Measurements from ENCODE around the gene CUL2. TPM values are rescaled to one million over a fixed set of nuclear protein-coding genes. Genes with fewer than 3 reads are reported as not detected.

The CUL2 gene
- total and polyA plus RNA-seq, 10 of the 15 experiments (the other 5 are each of a cell fraction or from before 2014, with no cell fraction given), result 11.9 to 56.5 (median 33.2) TPM

DNA sequence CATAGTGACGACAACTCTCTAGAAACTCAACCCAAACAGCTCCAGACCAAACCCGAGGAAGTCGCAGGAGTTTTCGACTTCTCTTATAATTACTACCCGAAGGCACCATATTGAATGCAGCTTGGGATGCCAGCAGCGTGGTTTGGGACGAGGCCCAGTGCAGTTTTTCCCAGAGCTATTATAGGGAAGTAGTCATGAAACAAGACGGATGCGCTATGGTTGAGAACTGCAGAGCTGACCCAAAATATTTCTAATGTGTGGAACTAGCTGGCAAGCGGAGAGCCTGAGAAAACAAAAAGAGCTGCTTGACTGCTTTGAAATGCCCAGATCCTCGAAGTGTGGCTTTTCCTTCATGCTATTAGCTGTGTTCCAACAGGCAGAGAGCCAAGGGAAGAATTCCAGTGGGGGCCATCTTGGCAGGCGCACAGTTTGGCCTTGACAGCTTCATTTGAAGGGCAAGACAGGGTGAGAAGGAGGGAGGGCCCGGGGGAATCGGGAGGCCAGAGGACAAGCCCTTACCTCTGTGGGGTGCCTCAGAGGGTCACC, 122.7 kb downstream of the CUL2 start:
- H3K4me3 ChIP-seq, result no peak overlapping the region
- no peaks in the 10 kb centered on the region for H3K79me2 ChIP-seq (ENCODE audit: control insufficient read depth, insufficient read depth, low read length)
- no peaks in the 10 kb centered on the region; a peak in 1 of 4 replicates for H3K27me3 ChIP-seq (replicated peaks in 1 of 2; ENCODE audit: control insufficient read depth in 2 of 2, insufficient read depth in 2 of 2, low read length in 1 of 2)
- H3K4me2 ChIP-seq (ENCODE audit: control insufficient read depth, insufficient read depth), result no peak overlapping the region
- ChIA-PET RAD21 (ENCODE audit: unreplicated experiment) (interaction anchor here (1.4 kb wide), 1 partner anchor 10 kb away, joined by 3 read pairs; no protein-coding TSS in a partner anchor), POLR2A (no interaction called here), CTCF (interaction anchor here (1.2 to 1.3 kb wide), 2 partner anchors 27 to 244 kb away, joined by 3 to 4 read pairs; no protein-coding TSS in a partner anchor), SMC1A (ENCODE audit: uncharacterized antibody, unreplicated experiment) (interaction anchor here (0.7 to 1.0 kb wide), 2 partner anchors 40 to 236 kb away, joined by 3 to 4 read pairs; no protein-coding TSS in a partner anchor)
- FAIRE-seq, result no peak
- no peak overlapping the region for H3K27ac ChIP-seq (ENCODE audit: control insufficient read depth, insufficient read depth)
- DNase-seq (ENCODE audit: low read depth, low spot score), result no peak
- H4K20me1 ChIP-seq (ENCODE audit: control insufficient read depth, insufficient read depth), result no peaks in the 10 kb centered on the region
- no peaks in the 10 kb centered on the region for H3K9me3 ChIP-seq (replicated peaks; ENCODE audit: control insufficient read depth, insufficient read depth, low read length)
- H3K36me3 ChIP-seq (ENCODE audit: control insufficient read depth in 2 of 2, insufficient read depth in 2 of 2, low read length in 1 of 2), result no peaks in the 10 kb centered on the region
- H3K9ac ChIP-seq (ENCODE audit: control insufficient read depth, insufficient read depth, low read length), result no peak overlapping the region
- no peak for ATAC-seq
- WGBS (ENCODE audit: insufficient coverage, insufficient replicate concordance, low lambda C conversion rate, missing lambda C conversion rate), result 64% methylated on average over 14 of the region's 14 CpGs
- TF ChIP-seq, protein P1, sequence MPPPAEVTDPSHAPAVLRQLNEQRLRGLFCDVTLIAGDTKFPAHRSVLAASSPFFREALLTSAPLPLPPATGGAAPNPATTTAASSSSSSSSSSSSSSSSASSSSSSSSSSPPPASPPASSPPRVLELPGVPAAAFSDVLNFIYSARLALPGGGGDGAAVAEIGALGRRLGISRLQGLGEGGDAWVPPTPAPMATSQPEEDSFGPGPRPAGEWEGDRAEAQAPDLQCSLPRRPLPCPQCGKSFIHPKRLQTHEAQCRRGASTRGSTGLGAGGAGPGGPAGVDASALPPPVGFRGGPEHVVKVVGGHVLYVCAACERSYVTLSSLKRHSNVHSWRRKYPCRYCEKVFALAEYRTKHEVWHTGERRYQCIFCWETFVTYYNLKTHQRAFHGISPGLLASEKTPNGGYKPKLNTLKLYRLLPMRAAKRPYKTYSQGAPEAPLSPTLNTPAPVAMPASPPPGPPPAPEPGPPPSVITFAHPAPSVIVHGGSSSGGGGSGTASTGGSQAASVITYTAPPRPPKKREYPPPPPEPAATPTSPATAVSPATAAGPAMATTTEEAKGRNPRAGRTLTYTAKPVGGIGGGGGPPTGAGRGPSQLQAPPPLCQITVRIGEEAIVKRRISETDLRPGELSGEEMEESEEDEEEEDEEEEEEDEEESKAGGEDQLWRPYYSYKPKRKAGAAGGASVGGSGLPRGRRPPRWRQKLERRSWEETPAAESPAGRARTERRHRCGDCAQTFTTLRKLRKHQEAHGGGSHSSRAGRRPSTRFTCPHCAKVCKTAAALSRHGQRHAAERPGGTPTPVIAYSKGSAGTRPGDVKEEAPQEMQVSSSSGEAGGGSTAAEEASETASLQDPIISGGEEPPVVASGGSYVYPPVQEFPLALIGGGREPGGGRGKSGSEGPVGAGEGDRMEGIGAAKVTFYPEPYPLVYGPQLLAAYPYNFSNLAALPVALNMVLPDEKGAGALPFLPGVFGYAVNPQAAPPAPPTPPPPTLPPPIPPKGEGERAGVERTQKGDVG (CRISPR knock-in tag; IDR thresholded peaks at IDR 0.05), result no peak
- TF ChIP-seq PAX5 (IDR thresholded peaks at IDR 0.05; ENCODE audit: borderline replicate concordance, low read depth, low read length), result no peak
- no peak for TF ChIP-seq FOXM1 (IDR thresholded peaks at IDR 0.05; ENCODE audit: low read depth, low read length)
- TF ChIP-seq, protein P2, sequence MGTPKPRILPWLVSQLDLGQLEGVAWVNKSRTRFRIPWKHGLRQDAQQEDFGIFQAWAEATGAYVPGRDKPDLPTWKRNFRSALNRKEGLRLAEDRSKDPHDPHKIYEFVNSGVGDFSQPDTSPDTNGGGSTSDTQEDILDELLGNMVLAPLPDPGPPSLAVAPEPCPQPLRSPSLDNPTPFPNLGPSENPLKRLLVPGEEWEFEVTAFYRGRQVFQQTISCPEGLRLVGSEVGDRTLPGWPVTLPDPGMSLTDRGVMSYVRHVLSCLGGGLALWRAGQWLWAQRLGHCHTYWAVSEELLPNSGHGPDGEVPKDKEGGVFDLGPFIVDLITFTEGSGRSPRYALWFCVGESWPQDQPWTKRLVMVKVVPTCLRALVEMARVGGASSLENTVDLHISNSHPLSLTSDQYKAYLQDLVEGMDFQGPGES (IDR thresholded peaks at IDR 0.05), result no peak
- TF ChIP-seq CREB1 (IDR thresholded peaks at IDR 0.05; ENCODE audit: low read depth), result no peak
- TF ChIP-seq MEF2A (IDR thresholded peaks at IDR 0.05; ENCODE audit: insufficient read depth, low read depth, low read length), result no peak
- TF ChIP-seq SMC3 (IDR thresholded peaks at IDR 0.05; ENCODE audit: borderline replicate concordance, low read length), result no peak
- TF ChIP-seq SUZ12 (IDR thresholded peaks at IDR 0.05; ENCODE audit: unreplicated experiment), result no peak
- TF ChIP-seq, protein P3, sequence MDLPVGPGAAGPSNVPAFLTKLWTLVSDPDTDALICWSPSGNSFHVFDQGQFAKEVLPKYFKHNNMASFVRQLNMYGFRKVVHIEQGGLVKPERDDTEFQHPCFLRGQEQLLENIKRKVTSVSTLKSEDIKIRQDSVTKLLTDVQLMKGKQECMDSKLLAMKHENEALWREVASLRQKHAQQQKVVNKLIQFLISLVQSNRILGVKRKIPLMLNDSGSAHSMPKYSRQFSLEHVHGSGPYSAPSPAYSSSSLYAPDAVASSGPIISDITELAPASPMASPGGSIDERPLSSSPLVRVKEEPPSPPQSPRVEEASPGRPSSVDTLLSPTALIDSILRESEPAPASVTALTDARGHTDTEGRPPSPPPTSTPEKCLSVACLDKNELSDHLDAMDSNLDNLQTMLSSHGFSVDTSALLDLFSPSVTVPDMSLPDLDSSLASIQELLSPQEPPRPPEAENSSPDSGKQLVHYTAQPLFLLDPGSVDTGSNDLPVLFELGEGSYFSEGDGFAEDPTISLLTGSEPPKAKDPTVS (IDR thresholded peaks at IDR 0.05; ENCODE audit: low read depth, low read length), result no peak
- TF ChIP-seq, protein P4, sequence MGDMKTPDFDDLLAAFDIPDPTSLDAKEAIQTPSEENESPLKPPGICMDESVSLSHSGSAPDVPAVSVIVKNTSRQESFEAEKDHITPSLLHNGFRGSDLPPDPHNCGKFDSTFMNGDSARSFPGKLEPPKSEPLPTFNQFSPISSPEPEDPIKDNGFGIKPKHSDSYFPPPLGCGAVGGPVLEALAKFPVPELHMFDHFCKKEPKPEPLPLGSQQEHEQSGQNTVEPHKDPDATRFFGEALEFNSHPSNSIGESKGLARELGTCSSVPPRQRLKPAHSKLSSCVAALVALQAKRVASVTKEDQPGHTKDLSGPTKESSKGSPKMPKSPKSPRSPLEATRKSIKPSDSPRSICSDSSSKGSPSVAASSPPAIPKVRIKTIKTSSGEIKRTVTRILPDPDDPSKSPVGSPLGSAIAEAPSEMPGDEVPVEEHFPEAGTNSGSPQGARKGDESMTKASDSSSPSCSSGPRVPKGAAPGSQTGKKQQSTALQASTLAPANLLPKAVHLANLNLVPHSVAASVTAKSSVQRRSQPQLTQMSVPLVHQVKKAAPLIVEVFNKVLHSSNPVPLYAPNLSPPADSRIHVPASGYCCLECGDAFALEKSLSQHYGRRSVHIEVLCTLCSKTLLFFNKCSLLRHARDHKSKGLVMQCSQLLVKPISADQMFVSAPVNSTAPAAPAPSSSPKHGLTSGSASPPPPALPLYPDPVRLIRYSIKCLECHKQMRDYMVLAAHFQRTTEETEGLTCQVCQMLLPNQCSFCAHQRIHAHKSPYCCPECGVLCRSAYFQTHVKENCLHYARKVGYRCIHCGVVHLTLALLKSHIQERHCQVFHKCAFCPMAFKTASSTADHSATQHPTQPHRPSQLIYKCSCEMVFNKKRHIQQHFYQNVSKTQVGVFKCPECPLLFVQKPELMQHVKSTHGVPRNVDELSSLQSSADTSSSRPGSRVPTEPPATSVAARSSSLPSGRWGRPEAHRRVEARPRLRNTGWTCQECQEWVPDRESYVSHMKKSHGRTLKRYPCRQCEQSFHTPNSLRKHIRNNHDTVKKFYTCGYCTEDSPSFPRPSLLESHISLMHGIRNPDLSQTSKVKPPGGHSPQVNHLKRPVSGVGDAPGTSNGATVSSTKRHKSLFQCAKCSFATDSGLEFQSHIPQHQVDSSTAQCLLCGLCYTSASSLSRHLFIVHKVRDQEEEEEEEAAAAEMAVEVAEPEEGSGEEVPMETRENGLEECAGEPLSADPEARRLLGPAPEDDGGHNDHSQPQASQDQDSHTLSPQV (IDR thresholded peaks at IDR 0.05), result no peak
- TF ChIP-seq BHLHE40 (IDR thresholded peaks at IDR 0.05; ENCODE audit: borderline replicate concordance in 1 of 2, low read depth in 2 of 2, low read length in 1 of 2), result no peak
- H3K4me1 ChIP-seq (ENCODE audit: control insufficient read depth, insufficient read depth, low read length), result no peaks in the 10 kb centered on the region
- BruUV-seq (replicated peaks), result no TSS peak
- in situ Hi-C loops (cut with MboI) (no loop called here), intact Hi-C loops (cut with micrococcal nuclease; ENCODE audit: unreplicated experiment) (no loop called here)
- H2AFZ ChIP-seq (ENCODE audit: control insufficient read depth, low read depth, low read length), result no peak overlapping the region

Data from GM12878 (cell line).